GM23338 (cell line): ENCODE results near the gene ZNF112. TPM values are rescaled to one million over a fixed set of nuclear protein-coding genes. Genes with fewer than 3 reads are reported as not detected.

Experiments used
- ATAC-seq: fragments of 200-7000 bp; cut with Tn5 transposase; 3 replicates; pipeline ENCODE4 v1.9.1; 2020
- DNase-seq: peaks from one replicate; pipeline ENCODE4 v3.0.0-alpha.2; 2015; ENCODE audit warnings: low spot score
- H2AFZ ChIP-seq: fragments of 200-600 bp; sonication (generic); 2 replicates; pipeline ENCODE4 v1.8.0; 2016; ENCODE audit warnings: antibody characterized with exemption, mild to moderate bottlenecking, moderate library complexity
- H3F3A ChIP-seq: fragments of 200-600 bp; sonication (generic); replicated peaks from 2 replicates; pipeline ENCODE4 v1.8.0; 2017; ENCODE audit warnings: antibody characterized with exemption, mixed run types, low read depth
- H3K27ac ChIP-seq: fragments of 200-600 bp; sonication (generic); 2 replicates; pipeline ENCODE4 v1.6.1; 2016; ENCODE audit warnings: low read depth
- H3K27me3 ChIP-seq: fragments of 200-600 bp; sonication (generic); 2 replicates; pipeline ENCODE4 v1.8.0; 2016; ENCODE audit warnings: mild to moderate bottlenecking, mixed run types, moderate library complexity; ENCODE audit not compliant: insufficient read depth
- H3K36me3 ChIP-seq: fragments of 200-600 bp; sonication (generic); 2 replicates; pipeline ENCODE4 v1.8.0; 2016; ENCODE audit warnings: mild to moderate bottlenecking; ENCODE audit not compliant: insufficient read depth
- H3K4me1 ChIP-seq: fragments of 200-600 bp; sonication (generic); 2 replicates; pipeline ENCODE4 v1.8.0; 2016; ENCODE audit warnings: mild to moderate bottlenecking, moderate library complexity; ENCODE audit not compliant: insufficient read depth
- H3K4me2 ChIP-seq: fragments of 200-600 bp; sonication (generic); 2 replicates; pipeline ENCODE4 v1.7.1; 2017; ENCODE audit warnings: mixed run types
- H3K4me3 ChIP-seq: fragments of 200-600 bp; sonication (generic); 2 replicates; pipeline ENCODE4 v1.6.1; 2016; ENCODE audit warnings: mixed run types
- H3K79me2 ChIP-seq: fragments of 200-600 bp; sonication (generic); replicated peaks from 2 replicates; pipeline ENCODE4 v1.8.0; 2017; ENCODE audit warnings: mild to moderate bottlenecking; ENCODE audit not compliant: insufficient read depth
- H3K9me2 ChIP-seq: fragments of 200-600 bp; sonication (generic); 2 replicates; pipeline ENCODE4 v1.8.0; 2017; ENCODE audit not compliant: insufficient read depth
- H4K20me1 ChIP-seq: fragments of 200-600 bp; sonication (generic); replicated peaks from 2 replicates; pipeline ENCODE4 v1.8.0; 2017; ENCODE audit warnings: mild to moderate bottlenecking; ENCODE audit not compliant: insufficient read depth
- H3K27ac Mint-ChIP-seq: 2 replicates; pipeline ENCODE4 v1.8.0; 2020; ENCODE audit warnings: inconsistent platforms, mild to moderate bottlenecking, moderate library complexity, mixed read lengths
- H3K27me3 Mint-ChIP-seq: 3 replicates; pipeline ENCODE4 v1.8.0; 2022; ENCODE audit warnings: low read depth, mild to moderate bottlenecking, moderate library complexity, mixed read lengths, inconsistent platforms; ENCODE audit not compliant: insufficient read depth, poor library complexity
- H3K36me3 Mint-ChIP-seq: 3 replicates; pipeline ENCODE4 v1.8.0; 2021; ENCODE audit warnings: low read depth, mild to moderate bottlenecking, inconsistent platforms, moderate library complexity, mixed read lengths
- H3K4me1 Mint-ChIP-seq: 3 replicates; pipeline ENCODE4 v1.8.0; 2020; ENCODE audit warnings: mild to moderate bottlenecking, inconsistent platforms, mixed read lengths
- H3K4me3 Mint-ChIP-seq: 3 replicates; pipeline ENCODE4 v1.8.0; 2021; ENCODE audit warnings: moderate library complexity, mild to moderate bottlenecking, inconsistent platforms, mixed read lengths
- H3K9me3 Mint-ChIP-seq: 3 replicates; pipeline ENCODE4 v1.8.0; 2020; ENCODE audit warnings: moderate library complexity, mild to moderate bottlenecking, inconsistent platforms, mixed read lengths
- EZH2 ChIP-seq: fragments of 200-600 bp; sonication (generic); IDR thresholded peaks from one replicate; pipeline ENCODE4 v1.8.0; 2017; ENCODE audit warnings: antibody characterized with exemption, mild to moderate bottlenecking, low read depth; ENCODE audit not compliant: unreplicated experiment
- EZH2phosphoT487 ChIP-seq: fragments of 200-600 bp; sonication (generic); IDR thresholded peaks from one replicate; pipeline ENCODE4 v1.8.1; 2018; ENCODE audit warnings: antibody characterized with exemption; ENCODE audit not compliant: unreplicated experiment
- POLR2AphosphoS5 ChIP-seq: IDR thresholded peaks from 2 replicates; pipeline ENCODE4 v1.6.1; 2016; ENCODE audit warnings: antibody characterized with exemption, low read depth
- polyA plus RNA-seq: library from polyadenylated mRNA; unstranded; fragments of >200 nt; fragmentation: Nextera tagmentation; extraction: Ambion mirVana; gene quantifications from 2 replicates; pipeline ENCODE4 v1.2.1, GENCODE V29; 2016
- total RNA-seq: library from RNA; depleted of rRNA; stranded (reverse); fragments of >200 nt; shearing (Covaris generic); gene quantifications from 2 replicates; pipeline ENCODE4 v1.2.3, GENCODE V29; 2014
- TF ChIP-seq, protein P1 (sequence below), 2 experiments: fragments of 200-600 bp in 1 of 2; sonication (generic) in 1 of 2; conservative IDR thresholded peaks; 2 replicates each; pipeline versions ENCODE4 v1.5.1 to v1.6.1; 2016 to 2017; ENCODE audit warnings: antibody characterized with exemption in 2 of 2, low read depth in 2 of 2, mild to moderate bottlenecking in 2 of 2, moderate library complexity in 1 of 2
- TF ChIP-seq, protein P2 (sequence below): fragments of 250-450 bp; sonication (Bioruptor Pico); IDR thresholded peaks from 2 replicates; pipeline ENCODE4 v1.5.0; 2020; ENCODE audit warnings: mild to moderate bottlenecking, moderate library complexity

Gene ZNF112
- total and polyA plus RNA-seq, 2 experiments from 2014 or later = 3.0 to 4.2 TPM

DNA sequence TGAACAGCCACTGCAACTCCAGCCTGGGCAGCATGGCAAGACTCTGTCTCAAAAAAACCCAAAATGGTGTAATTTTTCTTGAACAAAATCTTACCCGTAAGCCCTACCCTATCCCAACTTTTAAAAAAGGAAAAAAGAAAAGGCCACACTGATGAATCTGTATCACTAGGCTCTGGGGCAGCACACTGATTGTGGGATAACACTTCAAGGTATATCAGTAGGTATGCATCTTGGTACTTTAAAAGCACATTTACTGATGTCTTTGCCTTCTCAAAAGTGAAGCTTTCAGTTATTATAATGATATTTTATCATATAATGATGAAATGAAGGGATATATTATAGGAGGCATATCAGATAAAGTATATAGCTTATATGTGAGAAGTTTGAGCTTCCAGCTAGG, 24.3 kb downstream of the ZNF112 start:
- H3K27me3 ChIP-seq = no peaks in the 10 kb centered on the region
- no peak overlapping the region for H3K27ac Mint-ChIP-seq
- peaks cover 95% of the 10 kb centered on the region for H3K36me3 ChIP-seq
- ATAC-seq (no peak), DNase-seq (no peak)
- H3K79me2 ChIP-seq = no peaks in the 10 kb centered on the region
- no peaks in the 10 kb centered on the region for H4K20me1 ChIP-seq
- no peak overlapping the region for H3K4me3 Mint-ChIP-seq
- no peak overlapping the region for H3K4me3 ChIP-seq
- no peaks in the 10 kb centered on the region for H3F3A ChIP-seq
- peaks cover 99% of the 10 kb centered on the region for H3K36me3 Mint-ChIP-seq
- no peaks in the 10 kb centered on the region for H3K9me2 ChIP-seq
- H3K4me1 ChIP-seq = no peaks in the 10 kb centered on the region
- H3K27ac ChIP-seq = no peak overlapping the region
- H3K9me3 Mint-ChIP-seq = peaks cover 98% of the 10 kb centered on the region
- no peak for TF ChIP-seq EZH2phosphoT487
- TF ChIP-seq, protein P1, sequence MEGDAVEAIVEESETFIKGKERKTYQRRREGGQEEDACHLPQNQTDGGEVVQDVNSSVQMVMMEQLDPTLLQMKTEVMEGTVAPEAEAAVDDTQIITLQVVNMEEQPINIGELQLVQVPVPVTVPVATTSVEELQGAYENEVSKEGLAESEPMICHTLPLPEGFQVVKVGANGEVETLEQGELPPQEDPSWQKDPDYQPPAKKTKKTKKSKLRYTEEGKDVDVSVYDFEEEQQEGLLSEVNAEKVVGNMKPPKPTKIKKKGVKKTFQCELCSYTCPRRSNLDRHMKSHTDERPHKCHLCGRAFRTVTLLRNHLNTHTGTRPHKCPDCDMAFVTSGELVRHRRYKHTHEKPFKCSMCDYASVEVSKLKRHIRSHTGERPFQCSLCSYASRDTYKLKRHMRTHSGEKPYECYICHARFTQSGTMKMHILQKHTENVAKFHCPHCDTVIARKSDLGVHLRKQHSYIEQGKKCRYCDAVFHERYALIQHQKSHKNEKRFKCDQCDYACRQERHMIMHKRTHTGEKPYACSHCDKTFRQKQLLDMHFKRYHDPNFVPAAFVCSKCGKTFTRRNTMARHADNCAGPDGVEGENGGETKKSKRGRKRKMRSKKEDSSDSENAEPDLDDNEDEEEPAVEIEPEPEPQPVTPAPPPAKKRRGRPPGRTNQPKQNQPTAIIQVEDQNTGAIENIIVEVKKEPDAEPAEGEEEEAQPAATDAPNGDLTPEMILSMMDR (conservative IDR thresholded peaks at IDR 0.05; ENCODE audit: low read depth in 2 of 2) = no peak
- TF ChIP-seq, protein P2, sequence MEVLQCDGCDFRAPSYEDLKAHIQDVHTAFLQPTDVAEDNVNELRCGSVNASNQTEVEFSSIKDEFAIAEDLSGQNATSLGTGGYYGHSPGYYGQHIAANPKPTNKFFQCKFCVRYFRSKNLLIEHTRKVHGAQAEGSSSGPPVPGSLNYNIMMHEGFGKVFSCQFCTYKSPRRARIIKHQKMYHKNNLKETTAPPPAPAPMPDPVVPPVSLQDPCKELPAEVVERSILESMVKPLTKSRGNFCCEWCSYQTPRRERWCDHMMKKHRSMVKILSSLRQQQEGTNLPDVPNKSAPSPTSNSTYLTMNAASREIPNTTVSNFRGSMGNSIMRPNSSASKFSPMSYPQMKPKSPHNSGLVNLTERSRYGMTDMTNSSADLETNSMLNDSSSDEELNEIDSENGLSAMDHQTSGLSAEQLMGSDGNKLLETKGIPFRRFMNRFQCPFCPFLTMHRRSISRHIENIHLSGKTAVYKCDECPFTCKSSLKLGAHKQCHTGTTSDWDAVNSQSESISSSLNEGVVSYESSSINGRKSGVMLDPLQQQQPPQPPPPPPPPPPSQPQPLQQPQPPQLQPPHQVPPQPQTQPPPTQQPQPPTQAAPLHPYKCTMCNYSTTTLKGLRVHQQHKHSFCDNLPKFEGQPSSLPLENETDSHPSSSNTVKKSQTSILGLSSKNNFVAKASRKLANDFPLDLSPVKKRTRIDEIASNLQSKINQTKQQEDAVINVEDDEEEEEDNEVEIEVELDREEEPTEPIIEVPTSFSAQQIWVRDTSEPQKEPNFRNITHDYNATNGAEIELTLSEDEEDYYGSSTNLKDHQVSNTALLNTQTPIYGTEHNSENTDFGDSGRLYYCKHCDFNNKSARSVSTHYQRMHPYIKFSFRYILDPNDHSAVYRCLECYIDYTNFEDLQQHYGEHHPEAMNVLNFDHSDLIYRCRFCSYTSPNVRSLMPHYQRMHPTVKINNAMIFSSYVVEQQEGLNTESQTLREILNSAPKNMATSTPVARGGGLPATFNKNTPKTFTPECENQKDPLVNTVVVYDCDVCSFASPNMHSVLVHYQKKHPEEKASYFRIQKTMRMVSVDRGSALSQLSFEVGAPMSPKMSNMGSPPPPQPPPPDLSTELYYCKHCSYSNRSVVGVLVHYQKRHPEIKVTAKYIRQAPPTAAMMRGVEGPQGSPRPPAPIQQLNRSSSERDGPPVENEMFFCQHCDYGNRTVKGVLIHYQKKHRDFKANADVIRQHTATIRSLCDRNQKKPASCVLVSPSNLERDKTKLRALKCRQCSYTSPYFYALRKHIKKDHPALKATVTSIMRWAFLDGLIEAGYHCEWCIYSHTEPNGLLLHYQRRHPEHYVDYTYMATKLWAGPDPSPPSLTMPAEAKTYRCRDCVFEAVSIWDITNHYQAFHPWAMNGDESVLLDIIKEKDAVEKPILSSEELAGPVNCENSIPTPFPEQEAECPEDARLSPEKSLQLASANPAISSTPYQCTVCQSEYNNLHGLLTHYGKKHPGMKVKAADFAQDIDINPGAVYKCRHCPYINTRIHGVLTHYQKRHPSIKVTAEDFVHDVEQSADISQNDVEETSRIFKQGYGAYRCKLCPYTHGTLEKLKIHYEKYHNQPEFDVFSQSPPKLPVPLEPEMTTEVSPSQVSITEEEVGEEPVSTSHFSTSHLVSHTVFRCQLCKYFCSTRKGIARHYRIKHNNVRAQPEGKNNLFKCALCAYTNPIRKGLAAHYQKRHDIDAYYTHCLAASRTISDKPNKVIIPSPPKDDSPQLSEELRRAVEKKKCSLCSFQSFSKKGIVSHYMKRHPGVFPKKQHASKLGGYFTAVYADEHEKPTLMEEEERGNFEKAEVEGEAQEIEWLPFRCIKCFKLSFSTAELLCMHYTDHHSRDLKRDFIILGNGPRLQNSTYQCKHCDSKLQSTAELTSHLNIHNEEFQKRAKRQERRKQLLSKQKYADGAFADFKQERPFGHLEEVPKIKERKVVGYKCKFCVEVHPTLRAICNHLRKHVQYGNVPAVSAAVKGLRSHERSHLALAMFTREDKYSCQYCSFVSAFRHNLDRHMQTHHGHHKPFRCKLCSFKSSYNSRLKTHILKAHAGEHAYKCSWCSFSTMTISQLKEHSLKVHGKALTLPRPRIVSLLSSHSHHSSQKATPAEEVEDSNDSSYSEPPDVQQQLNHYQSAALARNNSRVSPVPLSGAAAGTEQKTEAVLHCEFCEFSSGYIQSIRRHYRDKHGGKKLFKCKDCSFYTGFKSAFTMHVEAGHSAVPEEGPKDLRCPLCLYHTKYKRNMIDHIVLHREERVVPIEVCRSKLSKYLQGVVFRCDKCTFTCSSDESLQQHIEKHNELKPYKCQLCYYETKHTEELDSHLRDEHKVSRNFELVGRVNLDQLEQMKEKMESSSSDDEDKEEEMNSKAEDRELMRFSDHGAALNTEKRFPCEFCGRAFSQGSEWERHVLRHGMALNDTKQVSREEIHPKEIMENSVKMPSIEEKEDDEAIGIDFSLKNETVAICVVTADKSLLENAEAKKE = no peak
- no peak for TF ChIP-seq POLR2AphosphoS5
- TF ChIP-seq EZH2 = no peak
- H2AFZ ChIP-seq = no peak overlapping the region
- H3K4me2 ChIP-seq = no peak overlapping the region
- H3K27me3 Mint-ChIP-seq = no peaks in the 10 kb centered on the region
- no peaks in the 10 kb centered on the region for H3K4me1 Mint-ChIP-seq
